GM19240 (cell line): ENCODE measurements around the gene TMEM38A.
"Not testable (repeated sequence)": the region's sequence is repeated elsewhere in the genome, so short reads cannot be mapped to it uniquely, and the experiment has no call there.

Source experiments
- DNase-seq: peaks from one replicate; pipeline ENCODE4 v3.0.0; 2011; ENCODE audit warnings: low spot score; ENCODE audit not compliant: insufficient read length

Gene TMEM38A

GRCh38 chr19:16676101-16676798 is 15.3 kb downstream of the TMEM38A start:
- DNase-seq: no peak

DNA sequence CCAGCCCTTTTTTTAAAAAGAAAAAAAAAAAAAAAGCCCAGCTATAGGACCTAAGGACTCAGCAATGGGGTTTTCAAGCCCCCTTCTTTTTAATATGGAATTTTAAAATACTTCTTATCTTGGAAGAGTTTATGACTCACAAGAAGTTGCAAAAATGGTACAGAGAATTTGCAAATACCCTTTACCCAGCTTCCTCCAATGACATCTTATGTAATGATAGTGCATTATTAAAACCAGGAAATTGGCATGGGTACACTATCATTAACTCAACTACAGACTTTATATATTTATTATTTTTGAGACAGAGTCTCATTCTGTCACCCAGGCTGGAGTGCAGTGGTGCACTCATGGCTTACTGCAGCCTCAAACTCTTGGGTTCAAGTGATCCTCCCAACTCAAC is 16.1 kb downstream of the TMEM38A start:
- DNase-seq: no peak

- DNase-seq: no peak
Measured at GRCh38 chr19:16678498-16678897, 17.6 kb downstream of the TMEM38A start.

GRCh38 chr19:16679811-16680210 is 18.9 kb downstream of the TMEM38A start:
- DNase-seq: no peak

- DNase-seq: no peak
Measured at GRCh38 chr19:16682539-16682938, 21.6 kb downstream of the TMEM38A start.

DNA sequence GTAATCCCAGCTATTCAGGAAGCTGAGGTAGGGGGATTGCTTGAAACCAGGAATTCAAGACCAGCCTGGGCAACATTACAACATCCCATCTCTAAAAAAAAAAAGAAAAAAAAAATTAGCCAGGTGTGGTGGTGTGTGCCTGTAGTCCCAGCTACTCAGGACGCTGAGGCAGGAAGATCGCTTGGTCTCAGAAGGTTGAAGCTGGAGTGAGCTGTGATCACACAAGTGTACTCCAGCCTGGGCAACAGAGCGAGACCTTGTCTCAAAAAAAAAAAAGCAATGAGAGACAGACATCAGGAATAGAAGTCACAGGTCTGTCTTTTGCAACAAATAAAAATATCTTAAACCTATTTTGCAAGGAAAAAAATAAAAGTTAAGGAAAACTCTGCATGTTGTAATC is 23.3 kb downstream of the TMEM38A start:
- no peak for DNase-seq

- DNase-seq: no peak
Measured at GRCh38 chr19:16688084-16688483, 27.1 kb downstream of the TMEM38A start.

DNA sequence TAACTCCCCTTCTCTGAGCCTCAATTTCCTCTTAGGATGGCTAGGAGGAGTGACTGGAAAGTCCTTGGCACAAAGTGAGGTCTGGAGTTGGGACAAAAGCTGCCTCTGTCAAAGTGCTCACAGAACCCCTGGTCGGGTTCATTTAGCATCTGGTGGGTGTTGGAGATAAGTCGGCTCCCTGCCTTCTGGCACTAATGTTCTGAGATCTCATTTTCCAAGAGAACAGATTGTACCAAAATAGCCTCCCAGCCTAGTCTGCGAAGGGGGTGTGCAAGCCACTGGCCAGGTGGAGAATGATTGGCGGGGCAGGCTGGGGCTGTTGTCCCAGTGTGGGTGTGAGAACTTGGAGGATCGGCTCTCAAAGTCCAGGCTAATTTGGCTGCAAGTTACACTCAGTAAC is 38.0 kb downstream of the TMEM38A start:
- no peak for DNase-seq

GRCh38 chr19:16702123-16702522 is 41.2 kb downstream of the TMEM38A start:
- DNase-seq: no peak

DNA sequence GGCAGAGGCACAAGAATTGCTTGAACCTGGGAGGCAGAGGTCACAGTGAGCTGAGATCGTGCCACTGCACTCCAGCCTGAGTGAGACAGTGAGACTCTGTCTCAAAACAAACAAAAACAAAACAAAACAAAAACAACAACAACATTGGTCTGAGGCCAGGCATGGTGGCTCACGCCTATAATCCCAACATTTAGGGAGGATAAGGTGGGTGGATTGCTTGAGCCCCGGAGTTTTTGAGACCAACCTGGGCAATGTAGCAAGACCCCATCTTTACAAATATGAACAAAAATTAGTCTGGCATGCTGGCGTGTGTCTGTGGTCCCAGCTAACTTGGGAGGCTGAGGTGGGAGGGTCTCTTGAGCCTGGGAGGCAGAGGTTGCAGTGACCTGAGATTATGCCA is 42.7 kb downstream of the TMEM38A start:
- no peak for DNase-seq

GRCh38 chr19:16710870-16711269 is 49.9 kb downstream of the TMEM38A start:
- DNase-seq: not testable (repeated sequence)

DNA sequence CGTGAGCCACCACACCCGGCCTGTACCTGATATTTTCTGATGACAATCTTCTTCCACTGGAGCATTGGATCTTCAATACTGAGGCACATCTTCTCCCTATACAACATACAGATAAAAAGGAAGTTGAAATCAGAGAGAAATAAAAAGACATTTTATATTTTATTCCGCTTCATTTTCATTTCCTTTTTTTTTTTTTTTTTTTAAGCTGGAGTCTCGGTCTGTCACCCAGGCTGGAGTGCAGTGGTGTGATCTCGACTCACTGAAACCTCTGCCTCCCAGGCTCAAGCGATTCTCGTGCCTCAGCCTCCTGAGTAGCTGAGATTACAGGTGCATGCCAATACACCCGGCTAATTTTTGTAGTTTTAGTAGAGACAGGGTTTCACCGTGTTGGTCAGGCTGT is 51.4 kb downstream of the TMEM38A start:
- DNase-seq: not testable (repeated sequence)

DNA sequence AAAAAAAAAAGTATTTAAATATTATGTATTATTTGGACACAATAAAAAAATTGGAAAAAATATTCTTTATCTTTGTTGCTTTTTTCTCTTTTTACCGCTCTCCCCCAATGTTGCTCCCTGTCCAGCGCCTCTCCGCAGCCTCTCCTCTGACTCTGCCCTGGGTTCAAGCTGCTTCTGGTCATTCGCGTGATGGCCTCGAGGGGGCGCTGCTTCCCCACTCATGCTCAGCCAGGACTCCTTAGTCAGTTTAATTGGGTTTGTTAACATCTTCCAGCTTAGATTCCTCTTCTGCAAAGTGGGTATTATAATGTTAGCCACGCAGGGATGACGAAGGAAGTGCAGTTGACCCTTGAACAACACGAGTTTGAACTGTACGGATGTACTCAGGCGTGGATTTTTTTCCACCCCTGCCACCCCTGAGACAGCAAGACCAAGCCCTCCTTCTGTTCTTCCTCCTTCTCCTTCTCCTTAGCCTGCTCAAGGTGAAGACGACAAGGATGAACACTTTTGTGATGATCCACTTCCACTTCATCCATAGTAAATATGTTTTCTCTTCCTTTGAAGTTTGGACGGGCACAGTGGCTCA is 53.9 kb downstream of the TMEM38A start:
- DNase-seq: peak; percentile 32

DNA sequence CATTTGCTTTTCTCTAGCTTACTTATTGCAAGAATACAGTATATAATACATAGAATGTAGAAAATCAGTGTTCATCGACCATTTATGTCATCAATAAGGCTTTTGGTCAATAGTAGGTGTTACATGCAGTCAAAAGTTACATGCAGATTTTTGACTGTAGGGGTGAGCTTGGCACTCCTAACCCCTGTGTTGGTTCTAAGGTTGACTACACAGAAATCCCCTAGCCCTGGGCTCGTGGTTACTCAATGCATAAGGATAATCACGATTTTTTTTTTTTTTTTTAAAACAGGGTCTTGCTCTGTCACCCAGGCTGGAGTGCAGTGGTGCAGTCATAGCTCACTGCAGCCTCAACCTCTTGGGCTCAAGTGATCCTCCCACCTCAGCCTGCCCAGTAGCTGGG is 54.7 kb downstream of the TMEM38A start:
- DNase-seq: no peak

DNA sequence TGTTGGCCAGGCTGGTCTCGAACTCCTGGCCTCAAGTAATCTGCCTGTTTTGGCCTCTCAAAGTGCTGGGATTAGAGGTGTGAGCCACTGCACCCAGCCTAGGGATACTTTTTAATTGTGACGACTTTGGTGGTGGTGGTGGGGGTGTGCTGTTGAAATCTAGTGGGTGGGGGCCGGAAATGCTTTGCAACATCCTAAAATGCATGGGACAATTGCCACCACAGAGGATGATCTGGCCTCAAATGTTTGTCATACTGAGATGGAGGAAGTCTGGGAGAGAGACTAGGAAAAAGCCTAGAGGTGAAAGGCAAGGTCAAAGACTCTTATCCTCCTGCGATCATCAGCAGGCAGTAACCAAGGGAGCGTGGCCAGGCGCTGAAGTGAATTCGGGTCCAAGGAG is 60.1 kb downstream of the TMEM38A start:
- DNase-seq: no peak

- no peak for DNase-seq
Measured at GRCh38 chr19:16722591-16722990, 61.7 kb downstream of the TMEM38A start.

DNA sequence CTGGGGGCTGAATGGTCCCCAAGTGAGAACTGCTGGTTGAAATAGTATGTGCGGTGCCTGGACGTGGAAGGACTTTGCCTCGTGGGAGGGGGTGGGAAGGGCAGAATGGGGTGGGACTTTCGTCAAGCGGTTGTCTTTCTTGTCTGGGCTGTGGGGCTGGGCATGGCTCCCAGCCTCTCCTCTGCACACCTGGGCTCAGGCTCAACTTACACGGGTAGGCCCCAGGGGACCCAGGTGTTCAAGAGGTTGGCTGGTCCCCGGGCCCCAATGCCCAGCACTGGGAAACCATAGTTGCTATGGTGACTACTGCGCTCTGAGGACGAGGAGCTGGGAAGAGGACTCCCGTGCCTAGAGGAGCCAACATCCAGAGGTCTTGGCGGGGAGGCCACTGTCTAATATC is 66.0 kb downstream of the TMEM38A start:
- DNase-seq: no peak

DNA sequence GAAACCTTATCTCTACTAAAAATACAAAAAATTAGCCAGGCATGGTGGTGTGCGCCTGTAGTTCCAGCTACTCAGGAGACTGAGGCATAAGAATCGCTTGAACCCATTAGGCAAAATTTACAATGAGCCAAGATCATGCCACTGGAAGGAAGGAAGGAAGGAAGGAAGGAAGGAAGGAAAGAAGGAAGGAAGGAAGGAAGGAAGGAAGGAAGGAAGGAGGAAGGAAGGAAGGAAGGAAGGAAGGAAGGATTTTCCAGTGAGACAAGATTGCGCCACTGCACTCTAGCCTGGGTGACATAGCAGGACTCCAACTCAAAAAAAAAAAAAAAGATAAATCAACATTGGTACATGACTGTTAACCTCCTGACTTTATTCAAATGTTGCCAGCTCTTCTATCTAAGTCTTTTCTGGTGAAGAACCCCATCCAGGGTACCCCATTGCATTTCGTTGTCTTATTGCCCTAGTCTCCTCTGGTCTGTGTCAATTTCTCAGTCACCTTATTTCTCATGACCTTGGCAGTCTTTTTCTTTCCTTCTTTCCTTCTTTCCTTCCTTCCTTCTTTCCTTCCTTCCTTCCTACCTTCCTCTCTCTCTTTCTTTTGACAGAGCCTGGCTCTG is 74.8 kb downstream of the TMEM38A start:
- not testable (repeated sequence) for DNase-seq

GRCh38 chr19:16736709-16737108 is 75.8 kb downstream of the TMEM38A start:
- DNase-seq: no peak

- no peak for DNase-seq
Measured at GRCh38 chr19:16737911-16738310, 77.0 kb downstream of the TMEM38A start.

GRCh38 chr19:16739546-16739945 is 78.6 kb downstream of the TMEM38A start:
- no peak for DNase-seq
